Measurements from ENCODE around the gene ST6GALNAC4.

Gene ST6GALNAC4

DNA sequence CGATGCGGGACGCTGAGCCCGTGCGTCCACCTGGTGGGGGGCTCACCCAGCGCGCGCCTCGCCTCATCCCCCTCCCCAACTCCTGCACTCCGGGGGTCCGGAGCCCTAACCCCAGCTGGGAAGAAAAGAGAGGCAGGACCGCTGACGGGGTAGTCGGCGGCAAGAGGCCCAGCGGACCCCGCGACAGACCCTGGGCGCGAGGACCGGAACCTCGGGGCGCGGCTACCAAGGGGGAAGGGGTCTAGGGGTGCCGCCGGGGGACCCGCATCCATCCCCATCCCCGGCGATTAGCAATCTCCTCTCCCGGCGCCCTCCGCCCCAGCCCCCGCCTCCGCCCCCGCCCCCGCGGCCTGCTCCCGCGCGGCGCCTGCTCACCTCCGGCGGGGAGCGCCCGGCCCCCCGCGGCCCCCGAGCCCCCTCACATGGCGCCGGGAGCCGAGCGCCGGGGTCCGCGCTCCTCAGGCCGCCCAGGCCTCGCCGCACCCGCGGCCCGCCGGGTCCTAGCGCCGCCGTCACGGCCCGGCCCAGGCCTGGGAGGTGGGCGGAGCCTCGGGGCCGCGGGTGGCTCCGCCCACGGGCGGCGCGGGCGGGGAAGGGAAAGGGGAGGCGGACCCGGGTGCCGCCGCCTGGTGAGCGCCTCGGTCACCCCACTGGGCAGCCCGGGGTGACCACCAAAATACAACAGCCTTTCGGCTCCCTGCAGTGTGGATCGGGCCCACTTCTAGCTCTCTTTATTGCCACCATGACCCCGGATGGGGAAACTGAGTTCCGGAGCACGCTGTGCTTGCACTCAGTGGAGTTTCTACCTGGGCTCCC, 17.5 kb downstream of the ST6GALNAC4 start, which contains the start of gene ST6GALNAC6:
Gene ST6GALNAC6, minus strand, starts transcription at position 476 of the 816 bp plus-strand sequence. CDS start 1,622 bp downstream, outside the sequence.
- peak within 1 kb of the TSS; percentile 65 for H3K27ac ChIP-seq
- TF ChIP-seq, protein P1, sequence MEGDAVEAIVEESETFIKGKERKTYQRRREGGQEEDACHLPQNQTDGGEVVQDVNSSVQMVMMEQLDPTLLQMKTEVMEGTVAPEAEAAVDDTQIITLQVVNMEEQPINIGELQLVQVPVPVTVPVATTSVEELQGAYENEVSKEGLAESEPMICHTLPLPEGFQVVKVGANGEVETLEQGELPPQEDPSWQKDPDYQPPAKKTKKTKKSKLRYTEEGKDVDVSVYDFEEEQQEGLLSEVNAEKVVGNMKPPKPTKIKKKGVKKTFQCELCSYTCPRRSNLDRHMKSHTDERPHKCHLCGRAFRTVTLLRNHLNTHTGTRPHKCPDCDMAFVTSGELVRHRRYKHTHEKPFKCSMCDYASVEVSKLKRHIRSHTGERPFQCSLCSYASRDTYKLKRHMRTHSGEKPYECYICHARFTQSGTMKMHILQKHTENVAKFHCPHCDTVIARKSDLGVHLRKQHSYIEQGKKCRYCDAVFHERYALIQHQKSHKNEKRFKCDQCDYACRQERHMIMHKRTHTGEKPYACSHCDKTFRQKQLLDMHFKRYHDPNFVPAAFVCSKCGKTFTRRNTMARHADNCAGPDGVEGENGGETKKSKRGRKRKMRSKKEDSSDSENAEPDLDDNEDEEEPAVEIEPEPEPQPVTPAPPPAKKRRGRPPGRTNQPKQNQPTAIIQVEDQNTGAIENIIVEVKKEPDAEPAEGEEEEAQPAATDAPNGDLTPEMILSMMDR (IDR thresholded peaks at IDR 0.05) = no peak
- no peak for TF ChIP-seq ZFX (IDR thresholded peaks at IDR 0.05; ENCODE audit: borderline replicate concordance)

DNA sequence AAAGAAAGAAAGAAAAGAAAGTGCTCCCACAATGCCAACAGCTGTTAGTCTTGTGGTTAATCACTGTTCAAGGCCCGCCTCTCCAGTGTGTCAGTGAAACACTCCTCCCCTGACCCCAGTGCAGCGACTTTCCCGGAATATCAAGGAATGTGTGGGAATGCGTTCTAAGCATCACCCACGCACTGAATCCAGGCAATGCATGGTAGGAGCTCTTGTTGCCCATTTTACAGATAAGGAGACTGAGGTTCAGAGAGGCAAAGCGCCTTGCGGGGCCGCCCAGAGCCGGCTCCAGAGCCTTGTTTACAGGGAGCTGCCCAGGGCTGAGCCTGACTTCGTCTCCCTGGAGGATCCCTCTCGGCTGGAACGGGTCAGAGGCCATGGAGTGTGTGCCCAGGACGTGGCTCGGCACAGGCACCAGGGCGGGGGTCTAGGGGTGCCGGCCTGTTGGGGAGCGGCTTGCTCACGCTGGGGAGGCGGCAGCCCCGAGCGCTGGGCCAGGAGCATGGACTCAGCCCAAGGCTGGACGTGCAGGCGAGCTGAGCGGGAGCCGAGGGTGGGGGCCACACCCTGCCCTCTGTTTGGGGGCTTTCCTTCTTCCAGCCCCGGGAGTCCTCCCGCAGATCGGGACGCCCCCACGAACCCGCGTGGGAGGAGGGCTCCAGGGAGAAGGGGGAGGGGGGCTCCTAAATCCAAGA, 18.3 kb downstream of the ST6GALNAC4 start:
- TF ChIP-seq, protein P1 (IDR thresholded peaks at IDR 0.05) = no peak
- TF ChIP-seq ZFX (IDR thresholded peaks at IDR 0.05; ENCODE audit: borderline replicate concordance) = no peak
- peak overlapping the region; percentile 65 for H3K27ac ChIP-seq

DNA sequence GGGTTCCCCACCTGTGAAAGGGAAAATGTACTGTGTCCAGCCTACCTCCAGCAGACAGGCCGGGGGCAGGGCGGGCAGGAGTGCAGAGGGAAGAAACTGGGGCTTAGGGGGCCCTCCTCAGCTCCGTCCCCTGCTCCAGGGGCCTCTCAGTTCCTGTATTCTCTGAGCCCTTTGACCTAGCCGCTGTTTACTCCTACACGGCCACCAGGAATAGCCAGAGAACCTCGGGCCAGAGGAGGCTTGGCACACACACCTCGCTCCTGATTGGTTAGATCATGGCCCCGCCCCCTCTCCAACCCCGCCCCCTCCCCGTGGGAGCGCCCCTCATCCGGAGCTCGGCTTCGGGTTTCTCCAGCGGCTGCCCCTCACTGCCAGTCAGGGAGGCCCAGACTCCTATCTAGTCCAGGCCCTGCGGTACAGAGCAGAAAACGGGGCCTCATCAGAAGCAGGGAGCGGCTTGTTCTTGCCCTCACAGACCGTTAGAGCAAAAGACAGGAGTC, 19.6 kb downstream of the ST6GALNAC4 start:
- 0 out of 2 replicates have a peak overlapping the region, but pooled peaks have one; percentile 18 for H3K27ac ChIP-seq
- TF ChIP-seq ZFX (IDR thresholded peaks at IDR 0.05; ENCODE audit: borderline replicate concordance) = no peak
- TF ChIP-seq, protein P1 (IDR thresholded peaks at IDR 0.05) = no peak

DNA sequence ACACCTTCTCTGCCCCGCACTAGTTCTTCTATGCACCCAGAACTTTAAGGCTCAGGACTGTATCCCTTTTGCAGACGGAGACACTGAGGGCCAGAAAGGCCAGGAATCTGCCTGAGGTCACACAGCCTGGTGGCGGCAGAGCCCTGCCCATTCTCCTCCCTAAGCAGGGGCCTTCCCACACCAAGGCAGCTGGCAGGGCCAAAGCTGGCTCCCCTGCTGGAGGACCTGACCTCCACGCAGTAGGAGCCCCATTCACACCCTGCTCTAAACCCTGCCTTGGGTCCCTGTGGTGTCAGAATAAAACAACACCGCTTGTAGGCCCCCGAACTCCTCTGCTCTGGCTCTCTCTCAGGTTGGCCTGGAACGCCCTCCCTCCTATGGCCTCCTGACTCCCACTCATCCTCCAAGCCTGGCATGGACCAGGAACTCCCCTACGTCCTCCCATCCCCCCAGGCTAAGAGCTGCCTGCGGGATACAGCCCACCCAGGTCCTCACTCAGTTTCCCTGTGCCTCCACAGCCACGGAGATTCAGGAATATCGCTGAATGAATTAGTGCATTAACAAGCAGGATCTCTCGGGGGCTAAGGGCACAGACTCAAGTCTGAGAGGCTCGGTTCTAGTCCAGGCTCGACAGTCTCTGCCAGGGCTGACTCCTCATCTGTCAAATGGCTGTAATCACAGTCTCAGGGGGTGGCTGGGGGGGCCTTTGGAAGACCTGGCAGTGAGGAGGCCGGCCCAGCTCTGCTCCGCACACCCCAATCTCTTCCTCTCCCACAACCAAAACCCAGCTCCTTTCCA, 20.2 kb downstream of the ST6GALNAC4 start:
- 0 out of 2 replicates have a peak overlapping the region, but pooled peaks have one; percentile 18 for H3K27ac ChIP-seq
- TF ChIP-seq ZFX (IDR thresholded peaks at IDR 0.05; ENCODE audit: borderline replicate concordance) = no peak
- TF ChIP-seq, protein P1 (IDR thresholded peaks at IDR 0.05) = no peak

DNA sequence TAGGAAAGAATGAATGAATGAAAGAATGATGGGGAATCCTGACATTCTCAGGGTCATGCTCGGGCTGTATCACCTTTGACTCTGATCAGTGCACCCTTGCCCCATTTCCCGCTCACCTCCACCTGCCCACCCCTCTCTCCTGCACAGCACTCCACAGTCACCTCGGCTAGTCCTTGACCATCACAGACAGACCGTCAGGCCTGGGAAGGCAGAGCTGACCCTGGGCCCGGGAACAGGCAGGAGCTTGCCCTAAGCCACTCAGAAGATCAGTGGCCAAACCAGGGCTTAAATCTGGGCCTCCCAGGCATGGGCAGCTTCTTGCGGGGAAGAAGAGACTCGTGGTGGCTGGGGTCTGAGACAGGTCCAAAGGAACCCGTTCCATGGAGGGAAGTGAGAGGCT, 21.0 kb downstream of the ST6GALNAC4 start:
- H3K27ac ChIP-seq = no peak overlapping the region
- TF ChIP-seq, protein P1 (IDR thresholded peaks at IDR 0.05) = no peak
- no peak for TF ChIP-seq ZFX (IDR thresholded peaks at IDR 0.05; ENCODE audit: borderline replicate concordance)

DNA sequence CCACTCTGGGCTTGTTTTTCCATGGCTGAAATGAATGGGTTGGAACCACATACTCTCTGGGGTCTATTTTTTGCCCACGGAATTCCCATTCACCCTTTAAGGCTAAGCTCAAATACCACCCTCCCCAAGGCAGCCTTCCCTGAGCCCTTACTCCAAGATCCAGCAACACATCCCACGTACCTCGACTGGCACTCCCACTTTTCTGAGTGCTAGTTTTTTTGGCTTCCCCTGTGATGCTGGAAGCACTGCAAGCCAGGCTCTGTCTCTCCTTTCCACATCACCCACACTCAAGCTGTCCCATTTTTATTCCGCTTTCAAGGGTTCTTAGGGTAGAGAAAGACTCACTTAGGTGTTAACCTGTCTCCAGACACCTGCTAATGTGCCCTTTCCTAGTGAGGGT, 23.4 kb downstream of the ST6GALNAC4 start:
- H3K27ac ChIP-seq = no peak overlapping the region
- TF ChIP-seq ZFX (IDR thresholded peaks at IDR 0.05; ENCODE audit: borderline replicate concordance) = no peak

DNA sequence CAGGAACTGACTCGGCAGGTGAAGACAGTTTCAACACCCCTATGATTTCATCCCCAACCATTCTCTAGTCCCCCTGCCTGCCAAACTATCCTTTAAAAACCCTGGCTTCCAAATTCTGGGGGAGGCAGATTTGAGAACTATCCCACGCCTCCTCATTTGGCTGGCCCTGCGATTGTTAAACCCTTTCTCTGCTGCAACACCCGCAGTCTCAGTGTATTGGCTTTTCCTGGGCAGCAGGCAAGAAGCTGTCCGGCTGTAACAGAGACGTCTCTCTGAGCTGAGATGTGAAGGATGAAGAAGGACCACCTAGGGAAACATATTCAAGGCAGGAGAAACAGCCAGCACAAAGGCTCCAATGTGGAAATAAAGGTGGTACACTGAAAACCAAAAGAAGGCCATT, 24.0 kb downstream of the ST6GALNAC4 start:
- TF ChIP-seq, protein P1 (IDR thresholded peaks at IDR 0.05) = no peak
- TF ChIP-seq ZFX (IDR thresholded peaks at IDR 0.05; ENCODE audit: borderline replicate concordance) = no peak
- no peak overlapping the region for H3K27ac ChIP-seq
